GM21528 (cell line): ENCODE measurements around the gene HSD17B8.

Source experiments
- ATAC-seq: cut with Tn5 transposase; IDR thresholded peaks from one replicate; pipeline ENCODE4 v1.9.1; 2021; ENCODE audit warnings: mild to moderate bottlenecking, moderate library complexity; ENCODE audit not compliant: unreplicated experiment, low FRiP score

Gene HSD17B8

GRCh38 chr6:33204415-33205190 is at the start of gene HSD17B8:
Gene HSD17B8, plus strand, starts transcription at chr6:33204655. Its CDS starts 14 bp downstream, at chr6:33204669.
- ATAC-seq: no peak

- no peak for ATAC-seq
Observed at GRCh38 chr6:33156561-33156960, 47.9 kb upstream of the HSD17B8 start.

- ATAC-seq: no peak
Observed at GRCh38 chr6:33156964-33157363, 47.5 kb upstream of the HSD17B8 start.

GRCh38 chr6:33160096-33160495 is 44.4 kb upstream of the HSD17B8 start:
- no peak for ATAC-seq

- no peak for ATAC-seq
Observed at GRCh38 chr6:33160728-33161344, 43.6 kb upstream of the HSD17B8 start.

GRCh38 chr6:33161354-33162331 is 42.8 kb upstream of the HSD17B8 start:
- ATAC-seq: no peak

GRCh38 chr6:33163540-33163939 is 40.9 kb upstream of the HSD17B8 start:
- no peak for ATAC-seq

- ATAC-seq: no peak
Observed at GRCh38 chr6:33164176-33164575, 40.3 kb upstream of the HSD17B8 start.

- ATAC-seq: no peak
Observed at GRCh38 chr6:33164665-33165373, 39.6 kb upstream of the HSD17B8 start.

GRCh38 chr6:33165581-33166258 is 38.7 kb upstream of the HSD17B8 start:
- no peak for ATAC-seq

GRCh38 chr6:33166363-33166762 is 38.1 kb upstream of the HSD17B8 start:
- no peak for ATAC-seq

GRCh38 chr6:33166811-33167210 is 37.6 kb upstream of the HSD17B8 start:
- ATAC-seq: no peak

- no peak for ATAC-seq
Observed at GRCh38 chr6:33167374-33168283, 36.8 kb upstream of the HSD17B8 start.

- ATAC-seq: no peak
Observed at GRCh38 chr6:33168284-33168601, 36.2 kb upstream of the HSD17B8 start.

- ATAC-seq: no peak
Observed at GRCh38 chr6:33168639-33169038, 35.8 kb upstream of the HSD17B8 start.

GRCh38 chr6:33169291-33170175 is 34.9 kb upstream of the HSD17B8 start:
- ATAC-seq: no peak

GRCh38 chr6:33170176-33171015 is 34.1 kb upstream of the HSD17B8 start:
- no peak for ATAC-seq
